Activated naive CD4-positive, alpha-beta T cell treated with anti-CD3 and anti-CD28 coated beads, Interleukin-2, amount 50 U/mL, for 24 hours (primary cell): Measurements from ENCODE around the gene DCHS1.

Experiments used
- H3K27ac Mint-ChIP-seq: one replicate; pipeline ENCODE4 v1.8.0; 2021; ENCODE audit warnings: mild to moderate bottlenecking, mixed read lengths
- H3K27me3 Mint-ChIP-seq: one replicate; pipeline ENCODE4 v1.8.0; 2021; ENCODE audit warnings: mixed read lengths
- H3K36me3 Mint-ChIP-seq: one replicate; pipeline ENCODE4 v1.8.0; 2021; ENCODE audit warnings: mixed read lengths
- H3K4me1 Mint-ChIP-seq: one replicate; pipeline ENCODE4 v1.8.0; 2021; ENCODE audit warnings: mixed read lengths
- H3K4me3 Mint-ChIP-seq: one replicate; pipeline ENCODE4 v1.8.0; 2021; ENCODE audit warnings: mild to moderate bottlenecking, mixed read lengths
- H3K9me3 Mint-ChIP-seq: one replicate; pipeline ENCODE4 v1.8.0; 2021; ENCODE audit warnings: mixed read lengths

The DCHS1 gene

DNA sequence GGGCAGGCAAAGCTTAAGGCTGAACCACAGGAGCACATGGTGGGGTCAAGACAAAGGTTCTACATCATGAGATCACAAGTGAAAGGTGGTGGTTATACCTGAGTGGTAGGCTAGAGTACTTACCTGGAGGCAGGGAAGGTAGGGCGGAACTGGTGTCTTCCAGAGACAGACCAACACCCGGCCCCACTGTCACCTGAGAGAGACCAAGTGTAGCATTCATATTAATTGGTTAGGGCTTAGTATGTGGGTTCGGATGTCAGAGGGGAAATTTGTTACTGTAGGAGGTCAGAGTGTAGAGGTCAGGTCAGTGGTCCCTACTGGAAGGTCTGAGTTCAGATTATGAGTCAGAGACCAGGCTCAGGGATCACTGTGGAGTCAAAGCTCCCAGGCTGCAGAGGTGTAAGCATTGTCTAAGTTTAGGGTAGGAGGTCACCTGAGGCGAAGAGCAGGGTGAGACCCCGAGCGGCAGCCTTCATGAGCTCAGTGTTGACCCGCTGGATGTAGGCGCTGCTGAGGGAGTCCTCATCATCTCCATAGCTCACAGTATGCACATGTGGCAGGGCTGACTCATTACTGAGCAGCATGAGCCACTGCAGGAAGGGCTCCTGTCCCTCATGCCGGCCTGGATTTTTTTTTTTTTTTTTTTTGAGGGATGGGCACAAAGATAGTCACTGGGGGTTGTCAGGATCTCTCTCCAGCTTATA lies 39.6 kb downstream of the DCHS1 start:
- no peaks in the 10 kb centered on the region for H3K9me3 Mint-ChIP-seq
- H3K27ac Mint-ChIP-seq: no peak overlapping the region
- H3K4me1 Mint-ChIP-seq: peaks cover 17% of the 10 kb centered on the region
- H3K27me3 Mint-ChIP-seq: no peaks in the 10 kb centered on the region
- peaks cover 11% of the 10 kb centered on the region for H3K36me3 Mint-ChIP-seq
- H3K4me3 Mint-ChIP-seq: no peak overlapping the region

GRCh38 chr11:6615046-6615445 lies 40.6 kb downstream of the DCHS1 start:
- H3K27ac Mint-ChIP-seq: no peak overlapping the region
- no peak overlapping the region for H3K4me3 Mint-ChIP-seq
- no peaks in the 10 kb centered on the region for H3K9me3 Mint-ChIP-seq
- peaks cover 24% of the 10 kb centered on the region for H3K4me1 Mint-ChIP-seq
- H3K27me3 Mint-ChIP-seq: no peaks in the 10 kb centered on the region
- peaks cover 11% of the 10 kb centered on the region for H3K36me3 Mint-ChIP-seq

GRCh38 chr11:6614446-6614845 lies 41.2 kb downstream of the DCHS1 start:
- peaks cover 17% of the 10 kb centered on the region for H3K36me3 Mint-ChIP-seq
- H3K27ac Mint-ChIP-seq: no peak overlapping the region
- H3K4me1 Mint-ChIP-seq: peaks cover 30% of the 10 kb centered on the region
- no peaks in the 10 kb centered on the region for H3K9me3 Mint-ChIP-seq
- H3K4me3 Mint-ChIP-seq: no peak overlapping the region
- no peaks in the 10 kb centered on the region for H3K27me3 Mint-ChIP-seq

DNA sequence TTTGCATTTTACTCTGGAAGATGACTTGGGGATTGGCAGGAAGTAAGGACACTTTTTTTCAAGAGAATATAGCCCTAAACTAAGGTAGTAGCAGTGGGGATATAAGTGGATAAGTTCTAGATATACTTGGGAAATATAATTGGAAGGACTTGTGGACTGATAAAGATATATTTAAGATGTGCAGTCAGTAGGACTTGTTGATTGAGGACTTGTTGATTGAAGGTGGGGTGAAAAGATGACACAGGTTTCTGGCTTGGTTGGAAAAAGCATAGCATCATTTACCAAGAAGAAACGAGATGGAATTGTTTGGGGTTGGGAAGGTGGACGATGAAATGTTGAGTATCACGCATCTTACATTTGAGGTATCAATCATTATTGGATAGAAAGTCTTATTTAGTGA lies 42.1 kb downstream of the DCHS1 start:
- Mint-ChIP-seq H3K9me3 (no peaks in the 10 kb centered on the region), H3K36me3 (peaks cover 18% of the 10 kb centered on the region), H3K27me3 (no peaks in the 10 kb centered on the region), H3K4me1 (peaks cover 37% of the 10 kb centered on the region), H3K4me3 (no peak overlapping the region), H3K27ac (no peak overlapping the region)

- peaks cover 46% of the 10 kb centered on the region for H3K4me1 Mint-ChIP-seq
- no peaks in the 10 kb centered on the region for H3K27me3 Mint-ChIP-seq
- H3K9me3 Mint-ChIP-seq: no peaks in the 10 kb centered on the region
- peaks cover 20% of the 10 kb centered on the region for H3K36me3 Mint-ChIP-seq
- peak within 1 kb of the TSS; percentile 93 for H3K27ac Mint-ChIP-seq
- peak within 1 kb of the TSS; percentile 97 for H3K4me3 Mint-ChIP-seq
Observed at GRCh38 chr11:6612213-6613041, 43.2 kb downstream of the DCHS1 start, which contains the start of gene TAF10. Gene TAF10, minus strand, starts transcription at chr11:6612216. Its CDS starts 27 bp downstream, at chr11:6612189.

GRCh38 chr11:6611963-6612212 lies 43.7 kb downstream of the DCHS1 start:
- Mint-ChIP-seq H3K4me1 (peaks cover 51% of the 10 kb centered on the region), H3K27me3 (no peaks in the 10 kb centered on the region), H3K4me3 (peak overlapping the region; percentile 97), H3K36me3 (peaks cover 22% of the 10 kb centered on the region), H3K27ac (no peak overlapping the region), H3K9me3 (no peaks in the 10 kb centered on the region)

GRCh38 chr11:6611092-6611962 lies 44.3 kb downstream of the DCHS1 start:
- H3K27me3 Mint-ChIP-seq: no peaks in the 10 kb centered on the region
- peak overlapping the region; percentile 97 for H3K4me3 Mint-ChIP-seq
- H3K9me3 Mint-ChIP-seq: no peaks in the 10 kb centered on the region
- H3K36me3 Mint-ChIP-seq: peaks cover 23% of the 10 kb centered on the region
- peak overlapping the region; percentile 93 for H3K27ac Mint-ChIP-seq
- H3K4me1 Mint-ChIP-seq: peaks cover 47% of the 10 kb centered on the region

- Mint-ChIP-seq H3K36me3 (peaks cover 19% of the 10 kb centered on the region), H3K27ac (peak overlapping the region; percentile 93), H3K27me3 (no peaks in the 10 kb centered on the region), H3K9me3 (no peaks in the 10 kb centered on the region), H3K4me3 (peak overlapping the region; percentile 97), H3K4me1 (peaks cover 40% of the 10 kb centered on the region)
Observed at GRCh38 chr11:6610591-6610990, 45.0 kb downstream of the DCHS1 start.

DNA sequence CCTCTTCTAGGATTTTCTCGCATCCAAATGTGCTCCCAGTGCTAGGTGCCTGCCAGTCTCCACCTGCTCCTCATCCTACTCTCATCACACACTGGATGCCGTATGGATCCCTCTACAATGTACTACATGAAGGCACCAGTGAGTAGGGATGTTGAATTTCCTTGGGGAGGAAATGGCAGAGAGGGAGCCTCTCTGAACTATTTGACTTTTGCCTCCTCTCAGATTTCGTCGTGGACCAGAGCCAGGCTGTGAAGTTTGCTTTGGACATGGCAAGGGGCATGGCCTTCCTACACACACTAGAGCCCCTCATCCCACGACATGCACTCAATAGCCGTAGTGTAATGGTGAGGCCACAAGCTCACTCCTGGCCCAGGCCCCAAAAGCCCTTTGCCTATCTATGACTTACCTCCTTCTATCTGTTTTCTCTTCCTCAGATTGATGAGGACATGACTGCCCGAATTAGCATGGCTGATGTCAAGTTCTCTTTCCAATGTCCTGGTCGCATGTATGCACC lies 46.0 kb downstream of the DCHS1 start:
- Mint-ChIP-seq H3K27me3 (no peaks in the 10 kb centered on the region), H3K4me3 (peak overlapping the region; percentile 97), H3K27ac (peak overlapping the region; percentile 75), H3K4me1 (peaks cover 40% of the 10 kb centered on the region), H3K9me3 (no peaks in the 10 kb centered on the region), H3K36me3 (peaks cover 15% of the 10 kb centered on the region)

DNA sequence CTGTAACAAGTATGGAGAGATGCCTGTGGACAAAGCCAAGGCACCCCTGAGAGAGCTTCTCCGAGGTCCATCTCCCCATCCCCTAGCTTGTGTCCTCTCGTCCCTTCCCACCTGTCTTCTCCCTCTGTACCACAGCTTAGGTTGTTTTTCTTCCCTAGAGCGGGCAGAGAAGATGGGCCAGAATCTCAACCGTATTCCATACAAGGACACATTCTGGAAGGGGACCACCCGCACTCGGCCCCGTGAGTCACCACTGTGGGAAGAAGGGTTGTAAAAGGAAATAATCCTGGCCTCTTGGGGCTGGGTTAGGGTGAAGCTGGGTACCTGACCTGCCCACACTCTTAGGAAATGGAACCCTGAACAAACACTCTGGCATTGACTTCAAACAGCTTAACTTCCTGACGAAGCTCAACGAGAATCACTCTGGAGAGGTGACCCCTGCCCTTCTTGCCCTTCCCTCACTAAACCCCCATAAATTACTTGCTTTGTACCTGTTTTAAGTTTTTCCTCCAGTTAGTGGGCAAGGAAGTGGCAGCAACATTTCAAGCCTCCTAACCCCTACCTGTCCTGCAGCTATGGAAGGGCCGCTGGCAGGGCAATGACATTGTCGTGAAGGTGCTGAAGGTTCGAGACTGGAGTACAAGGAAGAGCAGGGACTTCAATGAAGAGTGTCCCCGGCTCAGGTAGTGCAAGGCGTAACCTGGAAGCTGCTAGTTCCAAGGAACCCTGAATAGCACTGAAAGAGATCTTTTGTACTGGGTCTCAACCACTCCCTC lies 46.7 kb downstream of the DCHS1 start:
- H3K27ac Mint-ChIP-seq: peak overlapping the region; percentile 75
- no peaks in the 10 kb centered on the region for H3K27me3 Mint-ChIP-seq
- H3K4me3 Mint-ChIP-seq: no peak overlapping the region
- H3K36me3 Mint-ChIP-seq: peaks cover 15% of the 10 kb centered on the region
- peaks cover 40% of the 10 kb centered on the region for H3K4me1 Mint-ChIP-seq
- H3K9me3 Mint-ChIP-seq: no peaks in the 10 kb centered on the region

- H3K36me3 Mint-ChIP-seq: peaks cover 15% of the 10 kb centered on the region
- H3K27me3 Mint-ChIP-seq: no peaks in the 10 kb centered on the region
- H3K4me3 Mint-ChIP-seq: no peak overlapping the region
- no peaks in the 10 kb centered on the region for H3K9me3 Mint-ChIP-seq
- peaks cover 40% of the 10 kb centered on the region for H3K4me1 Mint-ChIP-seq
- H3K27ac Mint-ChIP-seq: no peak overlapping the region
Observed at GRCh38 chr11:6608011-6608410, 47.6 kb downstream of the DCHS1 start.

DNA sequence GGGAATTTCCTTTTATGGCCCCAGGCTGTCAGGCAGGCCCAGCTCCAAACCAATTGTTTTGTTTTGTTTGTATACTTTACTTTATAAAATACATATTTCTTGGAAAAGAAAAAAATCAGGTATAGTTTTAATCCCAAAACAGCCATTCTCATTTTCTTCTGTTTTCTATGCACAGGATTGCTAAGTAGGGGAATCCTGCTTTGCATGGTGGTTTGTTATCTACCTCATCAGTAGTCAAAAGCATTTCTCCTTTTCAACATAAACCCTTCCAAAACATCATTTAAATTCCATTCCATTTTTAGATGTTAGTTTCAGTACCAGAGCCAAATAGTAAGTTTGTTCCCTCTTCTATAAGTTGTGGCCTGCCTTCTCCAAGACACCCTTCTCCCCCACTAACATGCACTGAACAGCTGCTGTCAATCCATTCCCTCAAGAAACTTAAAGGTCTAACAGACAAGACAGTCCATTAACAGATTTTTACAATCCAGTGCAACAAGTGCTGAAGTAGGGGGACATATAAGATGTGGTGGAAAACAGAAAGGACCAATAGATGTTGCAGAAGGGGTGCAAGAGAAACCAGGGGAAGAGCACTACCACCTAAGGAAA lies 48.3 kb downstream of the DCHS1 start:
- Mint-ChIP-seq H3K4me1 (peaks cover 40% of the 10 kb centered on the region), H3K9me3 (no peaks in the 10 kb centered on the region), H3K4me3 (peak overlapping the region; percentile 57), H3K27ac (peak overlapping the region; percentile 73), H3K36me3 (peaks cover 15% of the 10 kb centered on the region), H3K27me3 (no peaks in the 10 kb centered on the region)

GRCh38 chr11:6606471-6607189 lies 49.0 kb downstream of the DCHS1 start:
- Mint-ChIP-seq H3K27ac (no peak overlapping the region), H3K4me3 (no peak overlapping the region), H3K27me3 (no peaks in the 10 kb centered on the region), H3K4me1 (peaks cover 44% of the 10 kb centered on the region), H3K9me3 (no peaks in the 10 kb centered on the region), H3K36me3 (peaks cover 15% of the 10 kb centered on the region)

GRCh38 chr11:6604790-6605189 lies 50.8 kb downstream of the DCHS1 start:
- no peaks in the 10 kb centered on the region for H3K9me3 Mint-ChIP-seq
- peaks cover 10% of the 10 kb centered on the region for H3K36me3 Mint-ChIP-seq
- no peaks in the 10 kb centered on the region for H3K27me3 Mint-ChIP-seq
- H3K4me3 Mint-ChIP-seq: no peak overlapping the region
- H3K4me1 Mint-ChIP-seq: peaks cover 33% of the 10 kb centered on the region
- H3K27ac Mint-ChIP-seq: no peak overlapping the region
